Astrocyte (in vitro differentiated cells and primary cell): ENCODE results near the gene ARF1. TPM values are rescaled to one million over a fixed set of nuclear protein-coding genes. Genes with fewer than 3 reads are reported as not detected.

Source experiments
- DNase-seq: peaks from one replicate; pipeline ENCODE4 v3.0.0-alpha.2; 2010; ENCODE audit warnings: low read depth
- FAIRE-seq: peaks from 2 replicates; lab custom pipeline; 2011; peaks lifted over from hg19 to GRCh38; lab: Jason Lieb, UNC
- H2AFZ ChIP-seq: 2 replicates; pipeline ENCODE4 v1.6.0; 2012; ENCODE audit warnings: low read depth, low read length, inconsistent platforms
- H3K27ac ChIP-seq: 2 replicates; pipeline ENCODE4 v1.5.1; 2011; ENCODE audit warnings: low read depth, low read length, inconsistent platforms
- H3K27me3 ChIP-seq: 2 replicates; pipeline ENCODE4 v1.6.0; 2011; ENCODE audit warnings: low read length, inconsistent platforms; ENCODE audit not compliant: insufficient read depth
- H3K36me3 ChIP-seq: 2 replicates; pipeline ENCODE4 v1.5.1; 2011; ENCODE audit warnings: low read length, inconsistent platforms; ENCODE audit not compliant: insufficient read depth
- H3K4me1 ChIP-seq: 2 replicates; pipeline ENCODE4 v1.5.1; 2011; ENCODE audit warnings: low read length, inconsistent platforms; ENCODE audit not compliant: insufficient read depth
- H3K4me2 ChIP-seq: 2 replicates; pipeline ENCODE4 v1.6.0; 2012; ENCODE audit warnings: low read length, inconsistent platforms
- H3K4me3 ChIP-seq: 2 replicates; pipeline ENCODE4 v1.5.1; 2011; ENCODE audit warnings: low read depth, mild to moderate bottlenecking, low read length, inconsistent platforms; ENCODE audit not compliant: insufficient read depth
- H3K79me2 ChIP-seq: 2 replicates; pipeline ENCODE4 v1.6.0; 2012; ENCODE audit warnings: mild to moderate bottlenecking, low read length, inconsistent platforms; ENCODE audit not compliant: insufficient read depth
- H3K9ac ChIP-seq: 2 replicates; pipeline ENCODE4 v1.6.0; 2012; ENCODE audit warnings: mild to moderate bottlenecking, low read length, inconsistent platforms
- H3K9me3 ChIP-seq: 2 replicates; pipeline ENCODE4 v1.5.1; 2012; ENCODE audit warnings: low read depth, mild to moderate bottlenecking, low read length, inconsistent platforms; ENCODE audit not compliant: insufficient read depth
- H4K20me1 ChIP-seq: 2 replicates; pipeline ENCODE4 v1.6.0; 2012; ENCODE audit warnings: low read length, inconsistent platforms; ENCODE audit not compliant: insufficient read depth
- H3K27ac Mint-ChIP-seq: one replicate; pipeline ENCODE4 v1.8.0; 2021; ENCODE audit warnings: mild to moderate bottlenecking, mixed read lengths; ENCODE audit not compliant: unreplicated experiment
- H3K27me3 Mint-ChIP-seq: one replicate; pipeline ENCODE4 v1.8.0; 2021; ENCODE audit warnings: low read depth, mixed read lengths; ENCODE audit not compliant: unreplicated experiment
- H3K36me3 Mint-ChIP-seq: one replicate; pipeline ENCODE4 v1.8.0; 2021; ENCODE audit warnings: low read depth, mixed read lengths; ENCODE audit not compliant: unreplicated experiment
- H3K4me1 Mint-ChIP-seq: one replicate; pipeline ENCODE4 v1.8.0; 2021; ENCODE audit warnings: low read depth, mixed read lengths; ENCODE audit not compliant: unreplicated experiment
- H3K4me3 Mint-ChIP-seq: one replicate; pipeline ENCODE4 v1.8.0; 2021; ENCODE audit warnings: mild to moderate bottlenecking, moderate library complexity, mixed read lengths; ENCODE audit not compliant: unreplicated experiment
- H3K9me3 Mint-ChIP-seq: one replicate; pipeline ENCODE4 v1.8.0; 2021; ENCODE audit warnings: mild to moderate bottlenecking, mixed read lengths; ENCODE audit not compliant: unreplicated experiment
- EZH2 ChIP-seq: IDR thresholded peaks from 2 replicates; pipeline ENCODE4 v1.6.1; 2012; ENCODE audit warnings: mild to moderate bottlenecking, low read length, inconsistent platforms; ENCODE audit not compliant: insufficient read depth
- total RNA-seq: library from RNA; stranded (reverse); gene quantifications from 2 replicates; pipeline ENCODE4 v1.2.1, GENCODE V29; 2021
- TF ChIP-seq, protein P1 (sequence below): IDR thresholded peaks from 2 replicates; pipeline ENCODE4 v1.5.1; 2011; ENCODE audit warnings: low read depth, mild to moderate bottlenecking, inconsistent platforms, low read length, moderate library complexity; ENCODE audit not compliant: insufficient read depth

Gene ARF1
- total RNA-seq, 1 donor from 2014 or later, result 431 TPM

DNA sequence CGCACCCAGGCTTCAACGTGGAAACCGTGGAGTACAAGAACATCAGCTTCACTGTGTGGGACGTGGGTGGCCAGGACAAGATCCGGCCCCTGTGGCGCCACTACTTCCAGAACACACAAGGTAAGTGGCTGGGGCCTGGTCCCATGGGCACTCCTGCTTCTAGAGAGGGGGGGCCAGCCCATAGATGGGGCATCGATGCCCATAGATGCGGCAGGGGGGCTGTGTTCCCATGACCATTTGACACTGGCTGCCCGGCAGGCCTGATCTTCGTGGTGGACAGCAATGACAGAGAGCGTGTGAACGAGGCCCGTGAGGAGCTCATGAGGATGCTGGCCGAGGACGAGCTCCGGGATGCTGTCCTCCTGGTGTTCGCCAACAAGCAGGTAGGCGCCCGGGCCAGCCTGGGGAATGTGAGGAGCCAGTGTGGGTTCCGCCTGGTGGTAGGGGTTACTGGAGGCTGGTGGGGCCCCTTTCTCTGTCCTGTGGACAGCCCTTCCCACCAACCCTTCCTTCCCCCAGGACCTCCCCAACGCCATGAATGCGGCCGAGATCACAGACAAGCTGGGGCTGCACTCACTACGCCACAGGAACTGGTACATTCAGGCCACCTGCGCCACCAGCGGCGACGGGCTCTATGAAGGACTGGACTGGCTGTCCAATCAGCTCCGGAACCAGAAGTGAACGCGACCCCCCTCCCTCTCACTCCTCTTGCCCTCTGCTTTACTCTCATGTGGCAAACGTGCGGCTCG is 15.0 kb downstream of the ARF1 start:
- no peak overlapping the region for H2AFZ ChIP-seq
- no peaks in the 10 kb centered on the region for H3K4me1 ChIP-seq
- Mint-ChIP-seq H3K4me3 (no peak overlapping the region), H3K27me3 (no peaks in the 10 kb centered on the region), H3K36me3 (peaks cover 17% of the 10 kb centered on the region), H3K9me3 (peaks cover 3% of the 10 kb centered on the region), H3K27ac (no peak overlapping the region), H3K4me1 (peaks cover 26% of the 10 kb centered on the region)
- no peak overlapping the region for H3K4me2 ChIP-seq
- no peak overlapping the region for H3K9ac ChIP-seq
- FAIRE-seq, result no peak
- peaks cover 99% of the 10 kb centered on the region for H3K79me2 ChIP-seq
- peaks cover 15% of the 10 kb centered on the region for H3K36me3 ChIP-seq
- H3K27me3 ChIP-seq, result no peaks in the 10 kb centered on the region
- H4K20me1 ChIP-seq, result peaks cover 95% of the 10 kb centered on the region
- DNase-seq, result no peak
- TF ChIP-seq EZH2, result no peak
- TF ChIP-seq, protein P1, sequence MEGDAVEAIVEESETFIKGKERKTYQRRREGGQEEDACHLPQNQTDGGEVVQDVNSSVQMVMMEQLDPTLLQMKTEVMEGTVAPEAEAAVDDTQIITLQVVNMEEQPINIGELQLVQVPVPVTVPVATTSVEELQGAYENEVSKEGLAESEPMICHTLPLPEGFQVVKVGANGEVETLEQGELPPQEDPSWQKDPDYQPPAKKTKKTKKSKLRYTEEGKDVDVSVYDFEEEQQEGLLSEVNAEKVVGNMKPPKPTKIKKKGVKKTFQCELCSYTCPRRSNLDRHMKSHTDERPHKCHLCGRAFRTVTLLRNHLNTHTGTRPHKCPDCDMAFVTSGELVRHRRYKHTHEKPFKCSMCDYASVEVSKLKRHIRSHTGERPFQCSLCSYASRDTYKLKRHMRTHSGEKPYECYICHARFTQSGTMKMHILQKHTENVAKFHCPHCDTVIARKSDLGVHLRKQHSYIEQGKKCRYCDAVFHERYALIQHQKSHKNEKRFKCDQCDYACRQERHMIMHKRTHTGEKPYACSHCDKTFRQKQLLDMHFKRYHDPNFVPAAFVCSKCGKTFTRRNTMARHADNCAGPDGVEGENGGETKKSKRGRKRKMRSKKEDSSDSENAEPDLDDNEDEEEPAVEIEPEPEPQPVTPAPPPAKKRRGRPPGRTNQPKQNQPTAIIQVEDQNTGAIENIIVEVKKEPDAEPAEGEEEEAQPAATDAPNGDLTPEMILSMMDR, result no peak
- H3K4me3 ChIP-seq, result no peak overlapping the region
- H3K9me3 ChIP-seq, result peaks cover 10% of the 10 kb centered on the region
- no peak overlapping the region for H3K27ac ChIP-seq

DNA sequence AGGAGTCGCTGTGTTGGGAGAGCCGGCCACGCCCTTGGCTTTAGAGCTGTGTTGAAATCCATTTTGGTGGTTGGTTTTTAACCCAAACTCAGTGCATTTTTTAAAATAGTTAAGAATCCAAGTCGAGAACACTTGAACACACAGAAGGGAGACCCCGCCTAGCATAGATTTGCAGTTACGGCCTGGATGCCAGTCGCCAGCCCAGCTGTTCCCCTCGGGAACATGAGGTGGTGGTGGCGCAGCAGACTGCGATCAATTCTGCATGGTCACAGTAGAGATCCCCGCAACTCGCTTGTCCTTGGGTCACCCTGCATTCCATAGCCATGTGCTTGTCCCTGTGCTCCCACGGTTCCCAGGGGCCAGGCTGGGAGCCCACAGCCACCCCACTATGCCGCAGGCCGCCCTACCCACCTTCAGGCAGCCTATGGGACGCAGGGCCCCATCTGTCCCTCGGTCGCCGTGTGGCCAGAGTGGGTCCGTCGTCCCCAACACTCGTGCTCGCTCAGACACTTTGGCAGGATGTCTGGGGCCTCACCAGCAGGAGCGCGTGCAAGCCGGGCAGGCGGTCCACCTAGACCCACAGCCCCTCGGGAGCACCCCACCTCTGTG is 15.9 kb downstream of the ARF1 start:
- Histone ChIP-seq H2AFZ (no peak overlapping the region), H3K36me3 (peaks cover 15% of the 10 kb centered on the region), H3K27me3 (no peaks in the 10 kb centered on the region), H3K27ac (no peak overlapping the region), H4K20me1 (peaks cover 86% of the 10 kb centered on the region), H3K4me3 (no peak overlapping the region), H3K79me2 (peaks cover 94% of the 10 kb centered on the region), H3K4me1 (peaks cover 1% of the 10 kb centered on the region), H3K4me2 (no peak overlapping the region), H3K9me3 (peaks cover 10% of the 10 kb centered on the region), H3K9ac (no peak overlapping the region)
- H3K4me3 Mint-ChIP-seq, result no peak overlapping the region
- H3K36me3 Mint-ChIP-seq, result peaks cover 17% of the 10 kb centered on the region
- DNase-seq (no peak), FAIRE-seq (no peak)
- peaks cover 3% of the 10 kb centered on the region for H3K9me3 Mint-ChIP-seq
- H3K27ac Mint-ChIP-seq, result no peak overlapping the region
- H3K27me3 Mint-ChIP-seq, result no peaks in the 10 kb centered on the region
- H3K4me1 Mint-ChIP-seq, result peaks cover 23% of the 10 kb centered on the region
- TF ChIP-seq EZH2, result no peak
- TF ChIP-seq, protein P1, result no peak

DNA sequence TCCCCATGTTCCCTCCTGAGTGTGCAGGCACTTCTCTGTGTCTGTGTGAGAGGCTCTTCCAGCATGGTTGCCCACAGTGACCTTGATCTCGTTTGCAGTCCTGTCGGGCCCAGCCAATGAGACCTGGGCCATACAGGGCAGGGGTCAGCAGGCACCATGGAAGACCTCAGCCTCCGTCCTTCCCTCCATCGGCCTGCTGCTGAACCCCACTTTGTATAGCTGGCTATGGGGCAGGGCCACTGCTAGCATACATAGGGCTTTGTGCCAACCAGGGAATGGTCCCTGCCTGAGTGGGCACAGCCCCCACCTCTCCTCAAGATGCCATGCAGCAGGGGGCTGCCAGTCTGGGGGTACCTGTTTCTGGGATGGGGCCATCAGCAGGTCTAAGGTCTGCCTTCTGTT is 16.8 kb downstream of the ARF1 start:
- Mint-ChIP-seq H3K9me3 (peaks cover 3% of the 10 kb centered on the region), H3K4me1 (peaks cover 23% of the 10 kb centered on the region), H3K36me3 (peaks cover 17% of the 10 kb centered on the region), H3K4me3 (peak overlapping the region; percentile 45), H3K27ac (no peak overlapping the region), H3K27me3 (no peaks in the 10 kb centered on the region)
- H3K27ac ChIP-seq, result no peak overlapping the region
- peaks cover 77% of the 10 kb centered on the region for H4K20me1 ChIP-seq
- H3K27me3 ChIP-seq, result no peaks in the 10 kb centered on the region
- H3K4me3 ChIP-seq, result no peak overlapping the region
- H3K36me3 ChIP-seq, result peaks cover 15% of the 10 kb centered on the region
- DNase-seq (no peak), FAIRE-seq (no peak)
- peaks cover 4% of the 10 kb centered on the region for H3K9me3 ChIP-seq
- H3K4me2 ChIP-seq, result no peak overlapping the region
- no peak overlapping the region for H3K9ac ChIP-seq
- TF ChIP-seq, protein P1, result no peak
- H2AFZ ChIP-seq, result no peak overlapping the region
- peaks cover 91% of the 10 kb centered on the region for H3K79me2 ChIP-seq
- H3K4me1 ChIP-seq, result peaks cover 4% of the 10 kb centered on the region
